ENCODE results near the gene RPL13. TPM values are rescaled to one million over a fixed set of nuclear protein-coding genes. Genes with fewer than 3 reads are reported as not detected.

The RPL13 gene
- polyA plus RNA-seq, 5 donors, result 2,126 to 4,007 (median 2,543) TPM

Other genes with a start within 250 kb of the RPL13 start
- 100 to 1,000 TPM in 1 of 5 donors, 10 to 100 TPM in 4; 82.4 to 104 (median 91.2) TPM for gene ANKRD11, start 70.1 kb upstream of the RPL13 start, polyA plus RNA-seq (ENCODE audit: insufficient read depth in 1 of 5, insufficient read length in 5 of 5, low replicate concordance in 1 of 5)
- 100 to 1,000 TPM in 4 of 5 donors, 10 to 100 TPM in 1; 100.0 to 129 (median 121) TPM for gene SPG7, start 52.3 kb upstream of the RPL13 start, polyA plus RNA-seq (ENCODE audit: insufficient read depth in 1 of 5, insufficient read length in 5 of 5, low replicate concordance in 1 of 5)
- under 1 TPM in 4 of 5 donors, not detected in 1; 0.26 to 0.76 (median 0.33) TPM for gene CPNE7, start 15.1 kb downstream of the RPL13 start, polyA plus RNA-seq (ENCODE audit: insufficient read depth in 1 of 5, insufficient read length in 5 of 5, low replicate concordance in 1 of 5)
- 10 to 100 TPM in 1 of 5 donors, 1 to 10 TPM in 4; 4.6 to 13.1 (median 7.0) TPM for gene DPEP1, start 53.0 kb downstream of the RPL13 start, polyA plus RNA-seq (ENCODE audit: insufficient read depth in 1 of 5, insufficient read length in 5 of 5, low replicate concordance in 1 of 5)
- gene CHMP1A, start 97.0 kb downstream of the RPL13 start, polyA plus RNA-seq (ENCODE audit: insufficient read depth in 1 of 5, insufficient read length in 5 of 5, low replicate concordance in 1 of 5), result 10 to 100 TPM; 47.5 to 97.3 (median 66.4) TPM
- 10 to 100 TPM; 12.3 to 16.1 (median 14.2) TPM for gene SPATA33, start 97.2 kb downstream of the RPL13 start, polyA plus RNA-seq (ENCODE audit: insufficient read depth in 1 of 5, insufficient read length in 5 of 5, low replicate concordance in 1 of 5)
- 100 to 1,000 TPM in 3 of 5 donors, 10 to 100 TPM in 2; 80.3 to 139 (median 102) TPM for gene CDK10, start 126.0 kb downstream of the RPL13 start, polyA plus RNA-seq (ENCODE audit: insufficient read depth in 1 of 5, insufficient read length in 5 of 5, low replicate concordance in 1 of 5)
- 1 to 10 TPM; 1.9 to 7.1 (median 3.4) TPM for gene SPATA2L, start 141.0 kb downstream of the RPL13 start, polyA plus RNA-seq (ENCODE audit: insufficient read depth in 1 of 5, insufficient read length in 5 of 5, low replicate concordance in 1 of 5)
- 10 to 100 TPM in 3 of 5 donors, 1 to 10 TPM in 2; 7.7 to 17.1 (median 11.1) TPM for gene VPS9D1, start 160.2 kb downstream of the RPL13 start, polyA plus RNA-seq (ENCODE audit: insufficient read depth in 1 of 5, insufficient read length in 5 of 5, low replicate concordance in 1 of 5)
- 10 to 100 TPM; 22.3 to 36.5 (median 30.2) TPM for gene ZNF276, start 160.9 kb downstream of the RPL13 start, polyA plus RNA-seq (ENCODE audit: insufficient read depth in 1 of 5, insufficient read length in 5 of 5, low replicate concordance in 1 of 5)

Data from right lung (tissue), 5 donors.